Psoas muscle (tissue), 8 donors: ENCODE results near the gene BNIP2. TPM values are rescaled to one million over a fixed set of nuclear protein-coding genes. Genes with fewer than 3 reads are reported as not detected.
"Not testable (repeated sequence)": the region's sequence is repeated elsewhere in the genome, so short reads cannot be mapped to it uniquely, and the experiment has no call there.

ENCODE experiments used
- ATAC-seq, 4 donors: fragments of 200-7000 bp; cut with Tn5 transposase; one replicate each; pipeline ENCODE4 v1.9.1; 2020; ENCODE audit warnings: moderate library complexity in 3 of 4, mild to moderate bottlenecking in 2 of 4
- DNase-seq, 2 donors: peaks; one replicate each; pipeline ENCODE4 v3.0.0-alpha.2; 2020
- H3K27ac ChIP-seq: fragments of 200-600 bp; one replicate; pipeline ENCODE4 v1.8.0; 2022
- H3K27me3 ChIP-seq, 3 donors: fragments of 200-600 bp in 1 of 3; one replicate each; pipeline versions ENCODE4 v1.6.1 to v1.8.0; 2013 to 2022; ENCODE audit warnings: low read length in 2 of 3, mild to moderate bottlenecking in 2 of 3, moderate library complexity in 1 of 3; ENCODE audit not compliant: insufficient read depth in 3 of 3
- H3K36me3 ChIP-seq, 2 donors: fragments of 200-600 bp in 1 of 2; one replicate each; pipeline versions ENCODE4 v1.6.1 to v1.8.0; 2013 to 2022; ENCODE audit warnings: low read depth in 1 of 2, mild to moderate bottlenecking in 1 of 2, moderate library complexity in 1 of 2; ENCODE audit not compliant: insufficient read depth in 1 of 2
- H3K4me1 ChIP-seq: fragments of 200-600 bp; one replicate; pipeline ENCODE4 v1.8.0; 2022
- H3K4me3 ChIP-seq: fragments of 200-600 bp; one replicate; pipeline ENCODE4 v1.8.0; 2022; ENCODE audit warnings: mild to moderate bottlenecking
- H3K9me3 ChIP-seq: fragments of 200-600 bp; one replicate; pipeline ENCODE4 v1.8.0; 2022
- CTCF ChIP-seq: fragments of 200-600 bp; IDR thresholded peaks from one replicate; pipeline ENCODE4 v1.8.0; 2022; ENCODE audit warnings: antibody characterized with exemption
- WGBS, 3 donors: extraction: QIAGEN DNeasy Blood & Tissue Kit; methylation state at CpG; one replicate each; pipeline versions ENCODE4 v1.1.6 to v1.1.7; 2013; 5-methylcytosine and 5-hydroxymethylcytosine counted together
- intact Hi-C, 2 donors: fragments of 100-400 bp; cut with DNase I; formaldehyde crosslinking; loops; one replicate each; pipeline versions ENCODE4 v1.11.0 to v1.14.2; 2022
- polyA plus RNA-seq, 3 donors: library from polyadenylated mRNA; stranded (reverse); fragments of 200-250 nt; gene quantifications; one replicate each; pipeline ENCODE4 v1.2.3, GENCODE V29; 2013
- total RNA-seq, 4 donors: library from RNA; stranded (reverse); fragmentation: NEBNext Ultra II Directional in 2 of 4; extraction: Animal tissue kit (Norgen Biotek cat#: 25700) in 2 of 4; gene quantifications; one replicate each; pipeline versions ENCODE4 v1.2.1 to v1.2.4, GENCODE V29; 2021 to 2023
- donor health status: healthy with polysubstance abuse.
- donor health status: DM: no; HTN: no; CAD: no; lungs with moderate emphysema.
- donor health status: Bipolar disorder and iron deficiency.
- donor health status: healthy.
- donor health status: DM: yes; HTN: yes; CAD: no.
- donor health status: DM: no; HTN: no; CAD: no.
- donor health status: DM: no; HTN: no; CAD: no.
- donor health status: DM: yes; HTN: yes; CAD: no.

The BNIP2 gene
- total and polyA plus RNA-seq, 7 donors, result 39.0 to 100 (median 73.8) TPM

GRCh38 chr15:59702351-59702750 is 13.2 kb upstream of the BNIP2 start:
- Histone ChIP-seq H3K4me3 (no peak overlapping the region), H3K27me3 (no peaks in the 10 kb centered on the region), H3K36me3 (no peaks in the 10 kb centered on the region), H3K27ac (no peak overlapping the region), H3K4me1 (peaks cover 15% of the 10 kb centered on the region), H3K9me3 (no peaks in the 10 kb centered on the region)
- intact Hi-C loops, result no loop called here
- ATAC-seq (no peak), DNase-seq (no peak)
- no peak for TF ChIP-seq CTCF

- Histone ChIP-seq H3K4me3 (no peak overlapping the region), H3K4me1 (peaks cover 15% of the 10 kb centered on the region), H3K27ac (no peak overlapping the region), H3K9me3 (no peaks in the 10 kb centered on the region), H3K27me3 (no peaks in the 10 kb centered on the region), H3K36me3 (no peaks in the 10 kb centered on the region)
- no peak for DNase-seq
- no peak for TF ChIP-seq CTCF
- ATAC-seq, result no peak
- intact Hi-C loops, result no loop called here
- WGBS, 3 donors, result 58 to 68% (median 64%) methylated on average over 4 of the region's 4 CpGs
Observed at GRCh38 chr15:59701880-59702279, 12.8 kb upstream of the BNIP2 start.

- DNase-seq (no peak), ATAC-seq (no peak)
- intact Hi-C loops, result no loop called here
- Histone ChIP-seq H3K4me1 (peaks cover 15% of the 10 kb centered on the region), H3K27ac (no peak overlapping the region), H3K36me3 (no peaks in the 10 kb centered on the region), H3K9me3 (no peaks in the 10 kb centered on the region), H3K4me3 (no peak overlapping the region), H3K27me3 (no peaks in the 10 kb centered on the region)
- no peak for TF ChIP-seq CTCF
- WGBS, 3 donors, result 62 to 87% (median 85%) methylated on average over 4 of the region's 4 CpGs
Observed at GRCh38 chr15:59699810-59700431, 10.8 kb upstream of the BNIP2 start.

- H3K4me1 ChIP-seq, DNase-seq, H3K36me3 ChIP-seq, H3K4me3 ChIP-seq, H3K9me3 ChIP-seq, intact Hi-C loops, H3K27ac ChIP-seq, H3K27me3 ChIP-seq, ATAC-seq: not testable (repeated sequence)
- 77 to 88% (median 83%) methylated on average over 4 of the region's 4 CpGs for WGBS, 3 donors
Observed at GRCh38 chr15:59698065-59698464, 8.9 kb upstream of the BNIP2 start.

- Histone ChIP-seq H3K9me3 (no peaks in the 10 kb centered on the region), H3K4me3 (no peak overlapping the region), H3K36me3 (no peaks in the 10 kb centered on the region), H3K27ac (no peak overlapping the region), H3K4me1 (no peaks in the 10 kb centered on the region), H3K27me3 (no peaks in the 10 kb centered on the region)
- DNase-seq (no peak), ATAC-seq (no peak)
- no peak for TF ChIP-seq CTCF
- WGBS, 3 donors, result 69 to 81% (median 77%) methylated on average over 4 of the region's 4 CpGs
- intact Hi-C loops, result no loop called here
Observed at GRCh38 chr15:59696332-59696731, 7.2 kb upstream of the BNIP2 start.
